ENCODE measurements around the gene SCGB3A1. TPM values are rescaled to one million over a fixed set of nuclear protein-coding genes. Genes with fewer than 3 reads are reported as not detected.

The SCGB3A1 gene, protein sequence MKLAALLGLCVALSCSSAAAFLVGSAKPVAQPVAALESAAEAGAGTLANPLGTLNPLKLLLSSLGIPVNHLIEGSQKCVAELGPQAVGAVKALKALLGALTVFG
- total RNA-seq = not detected in 2 replicates

DNA sequence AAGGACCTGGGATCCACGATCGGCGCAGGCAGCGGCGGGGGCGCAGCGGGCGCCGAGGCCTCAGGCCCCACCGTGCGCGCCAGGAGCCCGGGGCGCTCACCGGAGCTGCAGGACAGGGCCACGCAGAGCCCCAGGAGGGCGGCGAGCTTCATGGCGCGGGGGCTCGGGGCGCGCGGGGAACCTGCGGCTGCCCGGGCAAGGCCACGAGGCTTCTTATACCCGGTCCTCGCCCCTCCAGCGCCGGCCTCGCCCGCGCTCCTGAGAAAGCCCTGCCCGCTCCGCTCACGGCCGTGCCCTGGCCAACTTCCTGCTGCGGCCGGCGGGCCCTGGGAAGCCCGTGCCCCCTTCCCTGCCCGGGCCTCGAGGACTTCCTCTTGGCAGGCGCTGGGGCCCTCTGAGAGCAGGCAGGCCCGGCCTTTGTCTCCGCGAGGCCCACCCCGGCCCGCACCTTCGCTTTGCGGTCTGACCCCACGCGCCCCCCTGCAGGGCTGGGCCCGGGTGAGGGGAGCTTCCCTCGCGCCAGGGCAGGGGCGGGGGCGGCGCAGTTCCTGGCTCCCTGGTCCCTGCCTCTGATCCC, at the start of gene SCGB3A1:
SCGB3A1 (minus strand) TSS at position 189 of the 577 bp plus-strand sequence; CDS start at position 152, 37 bp downstream.

Other genes with a start within 250 kb of the SCGB3A1 start
- gene GFPT2, start 238.2 kb downstream of the SCGB3A1 start, total RNA-seq = under 0.01 and 0.36 TPM in 2 replicates
- gene CNOT6, start 97.1 kb downstream of the SCGB3A1 start, total RNA-seq = 48.2 and 57.7 TPM in 2 replicates
- gene FLT4, start 58.1 kb upstream of the SCGB3A1 start, total RNA-seq = under 0.01 TPM in 1 of 2 replicates, not detected in the other
- gene OR2Y1, start 148.6 kb upstream of the SCGB3A1 start, total RNA-seq = not detected in 2 replicates
- 71.4 and 103 TPM in 2 replicates for gene MGAT1, start 211.3 kb upstream of the SCGB3A1 start, total RNA-seq